GM12878 (cell line): ENCODE data around the gene TTC4. TPM values are rescaled to one million over a fixed set of nuclear protein-coding genes. Genes with fewer than 3 reads are reported as not detected.

Source experiments
- ATAC-seq: fragments of 200-7000 bp; cut with Tn5 transposase; 3 replicates; pipeline ENCODE4 v1.9.1; 2020; ENCODE audit warnings: mild to moderate bottlenecking, moderate library complexity
- BruUV-seq: library from RNA; stranded (reverse); fragments of 400-500 nt; replicated peaks from 2 replicates; lab custom pipeline; 2021; lab: Mats Ljungman, UMichigan
- CTCF ChIA-PET: fragments of 300-600 bp; sonication (Branson Sonifier 250); formaldehyde crosslinking; extraction: SDS; loops from one replicate; lab custom pipeline; 2021; ENCODE audit warnings: inconsistent platforms; lab: Yijun Ruan, JAX
- POLR2A ChIA-PET: fragments of 350-600 bp; formaldehyde crosslinking; extraction: SDS; loops from one replicate; lab custom pipeline; 2021; ENCODE audit warnings: inconsistent platforms; lab: Charles Lee
- RAD21 ChIA-PET: fragments of 300-600 bp; sonication (Branson Sonifier 250); formaldehyde crosslinking; loops from one replicate; lab custom pipeline; 2023; ENCODE audit warnings: antibody characterized with exemption; ENCODE audit not compliant: unreplicated experiment; lab: Charles Lee
- SMC1A ChIA-PET: fragments of 300-600 bp; sonication (Branson Sonifier 250); formaldehyde crosslinking; loops from one replicate; lab custom pipeline; 2023; ENCODE audit not compliant: unreplicated experiment, uncharacterized antibody; lab: Charles Lee
- DNase-seq: peaks from one replicate; pipeline ENCODE4 v3.0.0-alpha.2; 2011; ENCODE audit warnings: low read depth, low spot score
- FAIRE-seq: peaks from 3 replicates; lab custom pipeline; 2011; peaks lifted over from hg19 to GRCh38; lab: Jason Lieb, UNC
- H2AFZ ChIP-seq: 2 replicates; pipeline ENCODE4 v1.6.0; 2011; ENCODE audit warnings: low read depth, low read length, control low read depth; ENCODE audit not compliant: control insufficient read depth
- H3K27ac ChIP-seq: 2 replicates; pipeline ENCODE4 v1.5.1; 2011; ENCODE audit warnings: control low read depth; ENCODE audit not compliant: control insufficient read depth, insufficient read depth
- H3K27me3 ChIP-seq, 2 experiments: replicated peaks in 1 of 2; 2 replicates each; pipeline versions ENCODE4 v1.6.0 to v1.6.1; 2011; ENCODE audit warnings: low read length in 1 of 2; ENCODE audit not compliant: control insufficient read depth in 2 of 2, insufficient read depth in 2 of 2
- H3K36me3 ChIP-seq, 2 experiments: 2 replicates each; pipeline ENCODE4 v1.5.1; 2011; ENCODE audit warnings: low read length in 1 of 2; ENCODE audit not compliant: control insufficient read depth in 2 of 2, insufficient read depth in 2 of 2
- H3K4me1 ChIP-seq: 2 replicates; pipeline ENCODE4 v1.6.1; 2011; ENCODE audit warnings: mild to moderate bottlenecking, low read length, moderate library complexity, mixed read lengths; ENCODE audit not compliant: control insufficient read depth, insufficient read depth
- H3K4me2 ChIP-seq: 2 replicates; pipeline ENCODE4 v1.6.0; 2011; ENCODE audit warnings: control low read depth; ENCODE audit not compliant: control insufficient read depth, insufficient read depth
- H3K4me3 ChIP-seq: fragments of 200-600 bp; sonication (generic); 2 replicates; pipeline ENCODE4 v1.5.1; 2016
- H3K79me2 ChIP-seq: 2 replicates; pipeline ENCODE4 v1.6.0; 2011; ENCODE audit warnings: low read length; ENCODE audit not compliant: control insufficient read depth, insufficient read depth
- H3K9ac ChIP-seq: 2 replicates; pipeline ENCODE4 v1.8.0; 2011; ENCODE audit warnings: low read length, control low read depth, mixed read lengths; ENCODE audit not compliant: control insufficient read depth, insufficient read depth
- H3K9me3 ChIP-seq: replicated peaks from 3 replicates; pipeline ENCODE4 v1.5.1; 2011; ENCODE audit warnings: mild to moderate bottlenecking, low read length; ENCODE audit not compliant: control insufficient read depth, insufficient read depth
- H4K20me1 ChIP-seq: 2 replicates; pipeline ENCODE4 v1.6.0; 2011; ENCODE audit not compliant: control insufficient read depth, insufficient read depth
- ASH2L ChIP-seq: fragments of 300-600, 200-600 bp; sonication (generic); IDR thresholded peaks from 2 replicates; pipeline ENCODE4 v1.6.1; 2017; ENCODE audit warnings: low read depth, mild to moderate bottlenecking, borderline replicate concordance
- ATF7 ChIP-seq: fragments of 450-650 bp; IDR thresholded peaks from 2 replicates; pipeline ENCODE4 v1.6.1; 2016; ENCODE audit warnings: low read depth, mild to moderate bottlenecking
- E4F1 ChIP-seq: fragments of 450-650 bp; IDR thresholded peaks from 2 replicates; pipeline ENCODE4 v1.6.1; 2018; ENCODE audit warnings: borderline replicate concordance, mild to moderate bottlenecking; ENCODE audit not compliant: partially characterized antibody
- ETV6 ChIP-seq, 2 experiments: fragments of 450-650 bp in 1 of 2; IDR thresholded peaks in 1 of 2; conservative IDR thresholded peaks in 1 of 2; 2 replicates each; pipeline ENCODE4 v1.6.1; 2014; ENCODE audit warnings: antibody characterized with exemption in 1 of 2, borderline replicate concordance in 1 of 2, low read depth in 1 of 2, mild to moderate bottlenecking in 1 of 2, moderate library complexity in 1 of 2
- FOS ChIP-seq: IDR thresholded peaks from 3 replicates; pipeline ENCODE4 v1.6.1; 2011; ENCODE audit warnings: borderline replicate concordance; ENCODE audit not compliant: insufficient read length; ENCODE audit errors: extremely low read depth
- GATAD2B ChIP-seq: fragments of 450-650 bp; conservative IDR thresholded peaks from 2 replicates; pipeline ENCODE4 v1.6.1; 2017; ENCODE audit warnings: low read depth, mild to moderate bottlenecking, moderate library complexity
- KLF5 ChIP-seq: fragments of 450-650 bp; IDR thresholded peaks from 2 replicates; pipeline ENCODE4 v1.6.1; 2014; ENCODE audit warnings: mild to moderate bottlenecking; ENCODE audit not compliant: partially characterized antibody
- NRF1 ChIP-seq: conservative IDR thresholded peaks from 2 replicates; pipeline ENCODE4 v1.6.1; 2011; ENCODE audit warnings: mild to moderate bottlenecking, low read depth, low read length, improper control_type of control experiment
- PAX5 ChIP-seq: IDR thresholded peaks from 2 replicates; pipeline ENCODE4 v1.6.1; 2011; ENCODE audit warnings: low read depth, low read length, borderline replicate concordance
- SMAD1 ChIP-seq: fragments of 450-650 bp; IDR thresholded peaks from 2 replicates; pipeline ENCODE4 v1.6.1; 2018; ENCODE audit warnings: mild to moderate bottlenecking, low read depth; ENCODE audit not compliant: partially characterized antibody
- SP1 ChIP-seq: IDR thresholded peaks from one replicate; pipeline ENCODE4 v1.6.1; 2011; ENCODE audit warnings: low read depth, low read length
- TARDBP ChIP-seq: IDR thresholded peaks from 2 replicates; pipeline ENCODE4 v1.6.1; 2016; ENCODE audit warnings: borderline replicate concordance
- ZNF274 ChIP-seq: IDR thresholded peaks from one replicate; pipeline ENCODE4 v1.8.0; 2011; ENCODE audit not compliant: insufficient read length, insufficient read depth
- WGBS: methylation state at CpG from one replicate; pipeline ENCODE4 v1.1.6; 2016; ENCODE audit warnings: low lambda C conversion rate; ENCODE audit not compliant: insufficient replicate concordance, insufficient coverage; ENCODE audit errors: missing lambda C conversion rate; 5-methylcytosine and 5-hydroxymethylcytosine counted together
- in situ Hi-C: fragments of 300-500 bp; cut with MboI; formaldehyde crosslinking; loops from 9 replicates; pipeline ENCODE4 v1.14.3; 2018; ENCODE audit warnings: mixed read lengths
- intact Hi-C: fragments of 100-400 bp; cut with micrococcal nuclease; formaldehyde crosslinking; loops from one replicate; pipeline ENCODE4 v1.14.2; 2022; ENCODE audit not compliant: unreplicated experiment
- polyA plus RNA-seq, 11 experiments: library from polyadenylated mRNA; depleted of rRNA in 4 of 11; unstranded in 6 of 11; stranded (reverse) in 5 of 11; fragments of >200 nt; fragmentation: Nextera tagmentation in 4 of 11; fragmentation: Illumina TruSeq in 1 of 11; extraction: Ambion mirVana in 4 of 11; extraction: Trizol in 1 of 11; gene quantifications; 1 replicate in 1 of 11; 2 replicates in 10 of 11; pipeline versions ENCODE4 v1.2.1 to v1.2.3, GENCODE V29; 2011 to 2016; ENCODE audit warnings: inconsistent platforms in 2 of 11, missing spikeins in 2 of 11, low read depth in 1 of 11
- total RNA-seq, 4 experiments: library from RNA; depleted of rRNA in 3 of 4; stranded (reverse); fragments of >200 nt in 3 of 4; fragmentation: Illumina TruSeq in 1 of 4; extraction: Trizol in 1 of 4; gene quantifications; 2 replicates each; pipeline versions ENCODE4 v1.2.1 to v1.2.3, GENCODE V29; 2013 to 2021
- TF ChIP-seq, protein P1 (sequence below): fragments of 450-650 bp; IDR thresholded peaks from 2 replicates; pipeline ENCODE4 v1.6.1; 2017; ENCODE audit warnings: low read depth, mild to moderate bottlenecking, moderate library complexity
- TF ChIP-seq, protein P2 (sequence below): IDR thresholded peaks from 2 replicates; pipeline ENCODE4 v1.6.1; 2012; ENCODE audit warnings: mild to moderate bottlenecking, low read depth, low read length
- TF ChIP-seq, protein P3 (sequence below): IDR thresholded peaks from 2 replicates; pipeline ENCODE4 v1.6.1; 2012; ENCODE audit warnings: low read depth, low read length, improper control_type of control experiment

TTC4 gene
- total and polyA plus RNA-seq, 10 of the 15 experiments (the other 5 are each of a cell fraction or from before 2014, with no cell fraction given), result 23.4 to 50.5 (median 36.0) TPM

DNA sequence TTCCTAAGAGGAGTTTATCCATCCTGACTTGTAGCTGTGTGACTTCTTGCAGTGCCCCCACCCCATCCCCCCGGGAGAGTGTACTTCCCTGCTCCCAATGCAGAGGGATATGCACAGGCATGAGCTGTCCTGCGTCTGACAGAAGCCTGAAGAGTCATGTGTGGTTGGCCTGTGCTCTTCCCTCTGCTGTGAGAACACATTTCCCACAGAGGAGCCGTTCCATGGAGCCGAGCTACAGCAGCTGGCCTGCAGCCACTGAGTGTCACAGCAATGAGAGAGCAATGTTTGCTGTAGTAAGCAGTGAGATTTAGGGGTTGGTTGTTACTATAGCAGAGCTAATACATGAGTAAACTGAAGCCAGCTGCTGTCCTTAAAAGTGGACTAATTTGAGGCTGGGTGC lies 26.6 kb downstream of the TTC4 start:
- ChIA-PET SMC1A (no interaction called here), CTCF (no interaction called here), RAD21 (no interaction called here), POLR2A (no interaction called here)
- Histone ChIP-seq H4K20me1 (no peaks in the 10 kb centered on the region), H3K9me3 (no peaks in the 10 kb centered on the region), H3K4me3 (no peak overlapping the region), H3K9ac (no peak overlapping the region), H3K4me1 (no peaks in the 10 kb centered on the region), H3K79me2 (no peaks in the 10 kb centered on the region), H3K36me3 (peaks cover 16 to 30% of the 10 kb centered on the region in 2 experiments), H3K27me3 (no peaks in the 10 kb centered on the region), H3K4me2 (no peak overlapping the region), H2AFZ (no peak overlapping the region), H3K27ac (no peak overlapping the region)
- FAIRE-seq (no peak), DNase-seq (no peak), ATAC-seq (no peak)
- 90% methylated on average over 4 of the region's 4 CpGs for WGBS
- in situ Hi-C loops (no loop called here), intact Hi-C loops (no loop called here)
- no TSS peak for BruUV-seq
- TF ChIP-seq E4F1 (no peak), KLF5 (no peak), GATAD2B (no peak), FOS (no peak), NRF1 (no peak), SP1 (no peak), ETV6 (conservative IDR thresholded peaks at IDR 0.05 in 1 of 2, IDR thresholded peaks at IDR 0.05 in 1 of 2; ENCODE audit: borderline replicate concordance in 1 of 2, low read depth in 1 of 2) (no peak), ATF7 (no peak), ASH2L (no peak), ZNF274 (no peak), TARDBP (no peak), SMAD1 (no peak), PAX5 (no peak)
- TF ChIP-seq, protein P1, sequence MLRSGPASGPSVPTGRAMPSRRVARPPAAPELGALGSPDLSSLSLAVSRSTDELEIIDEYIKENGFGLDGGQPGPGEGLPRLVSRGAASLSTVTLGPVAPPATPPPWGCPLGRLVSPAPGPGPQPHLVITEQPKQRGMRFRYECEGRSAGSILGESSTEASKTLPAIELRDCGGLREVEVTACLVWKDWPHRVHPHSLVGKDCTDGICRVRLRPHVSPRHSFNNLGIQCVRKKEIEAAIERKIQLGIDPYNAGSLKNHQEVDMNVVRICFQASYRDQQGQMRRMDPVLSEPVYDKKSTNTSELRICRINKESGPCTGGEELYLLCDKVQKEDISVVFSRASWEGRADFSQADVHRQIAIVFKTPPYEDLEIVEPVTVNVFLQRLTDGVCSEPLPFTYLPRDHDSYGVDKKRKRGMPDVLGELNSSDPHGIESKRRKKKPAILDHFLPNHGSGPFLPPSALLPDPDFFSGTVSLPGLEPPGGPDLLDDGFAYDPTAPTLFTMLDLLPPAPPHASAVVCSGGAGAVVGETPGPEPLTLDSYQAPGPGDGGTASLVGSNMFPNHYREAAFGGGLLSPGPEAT, result no peak
- TF ChIP-seq, protein P2, sequence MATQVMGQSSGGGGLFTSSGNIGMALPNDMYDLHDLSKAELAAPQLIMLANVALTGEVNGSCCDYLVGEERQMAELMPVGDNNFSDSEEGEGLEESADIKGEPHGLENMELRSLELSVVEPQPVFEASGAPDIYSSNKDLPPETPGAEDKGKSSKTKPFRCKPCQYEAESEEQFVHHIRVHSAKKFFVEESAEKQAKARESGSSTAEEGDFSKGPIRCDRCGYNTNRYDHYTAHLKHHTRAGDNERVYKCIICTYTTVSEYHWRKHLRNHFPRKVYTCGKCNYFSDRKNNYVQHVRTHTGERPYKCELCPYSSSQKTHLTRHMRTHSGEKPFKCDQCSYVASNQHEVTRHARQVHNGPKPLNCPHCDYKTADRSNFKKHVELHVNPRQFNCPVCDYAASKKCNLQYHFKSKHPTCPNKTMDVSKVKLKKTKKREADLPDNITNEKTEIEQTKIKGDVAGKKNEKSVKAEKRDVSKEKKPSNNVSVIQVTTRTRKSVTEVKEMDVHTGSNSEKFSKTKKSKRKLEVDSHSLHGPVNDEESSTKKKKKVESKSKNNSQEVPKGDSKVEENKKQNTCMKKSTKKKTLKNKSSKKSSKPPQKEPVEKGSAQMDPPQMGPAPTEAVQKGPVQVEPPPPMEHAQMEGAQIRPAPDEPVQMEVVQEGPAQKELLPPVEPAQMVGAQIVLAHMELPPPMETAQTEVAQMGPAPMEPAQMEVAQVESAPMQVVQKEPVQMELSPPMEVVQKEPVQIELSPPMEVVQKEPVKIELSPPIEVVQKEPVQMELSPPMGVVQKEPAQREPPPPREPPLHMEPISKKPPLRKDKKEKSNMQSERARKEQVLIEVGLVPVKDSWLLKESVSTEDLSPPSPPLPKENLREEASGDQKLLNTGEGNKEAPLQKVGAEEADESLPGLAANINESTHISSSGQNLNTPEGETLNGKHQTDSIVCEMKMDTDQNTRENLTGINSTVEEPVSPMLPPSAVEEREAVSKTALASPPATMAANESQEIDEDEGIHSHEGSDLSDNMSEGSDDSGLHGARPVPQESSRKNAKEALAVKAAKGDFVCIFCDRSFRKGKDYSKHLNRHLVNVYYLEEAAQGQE, result no peak
- TF ChIP-seq, protein P3, sequence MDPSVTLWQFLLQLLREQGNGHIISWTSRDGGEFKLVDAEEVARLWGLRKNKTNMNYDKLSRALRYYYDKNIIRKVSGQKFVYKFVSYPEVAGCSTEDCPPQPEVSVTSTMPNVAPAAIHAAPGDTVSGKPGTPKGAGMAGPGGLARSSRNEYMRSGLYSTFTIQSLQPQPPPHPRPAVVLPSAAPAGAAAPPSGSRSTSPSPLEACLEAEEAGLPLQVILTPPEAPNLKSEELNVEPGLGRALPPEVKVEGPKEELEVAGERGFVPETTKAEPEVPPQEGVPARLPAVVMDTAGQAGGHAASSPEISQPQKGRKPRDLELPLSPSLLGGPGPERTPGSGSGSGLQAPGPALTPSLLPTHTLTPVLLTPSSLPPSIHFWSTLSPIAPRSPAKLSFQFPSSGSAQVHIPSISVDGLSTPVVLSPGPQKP, result no peak
